DND-41 (cell line): ENCODE data around the gene CNR1.

Source experiments
- ATAC-seq: fragments of 200-7000 bp; cut with Tn5 transposase; 3 replicates; pipeline ENCODE4 v1.9.1; 2021; ENCODE audit warnings: low read depth; ENCODE audit not compliant: insufficient read depth
- DNase-seq: peaks from one replicate; pipeline ENCODE4 v3.0.0-alpha.2; 2020
- H2AFZ ChIP-seq: 2 replicates; pipeline ENCODE4 v1.6.0; 2012; ENCODE audit warnings: low read depth, low read length
- H3K27ac ChIP-seq: 2 replicates; pipeline ENCODE4 v1.5.1; 2012; ENCODE audit warnings: low read length, inconsistent platforms
- H3K27me3 ChIP-seq: fragments of 200-600 bp; sonication (generic); 2 replicates; pipeline ENCODE4 v1.6.0; 2012; ENCODE audit warnings: low read length, mild to moderate bottlenecking, inconsistent platforms; ENCODE audit not compliant: insufficient read depth, poor library complexity
- H3K36me3 ChIP-seq: 2 replicates; pipeline ENCODE4 v1.5.1; 2012; ENCODE audit warnings: low read length, inconsistent platforms; ENCODE audit not compliant: insufficient read depth
- H3K4me1 ChIP-seq: 2 replicates; pipeline ENCODE4 v1.5.1; 2012; ENCODE audit warnings: mild to moderate bottlenecking, low read length; ENCODE audit not compliant: insufficient read depth
- H3K4me2 ChIP-seq: 2 replicates; pipeline ENCODE4 v1.6.0; 2012; ENCODE audit warnings: mild to moderate bottlenecking, moderate library complexity, low read length, inconsistent platforms; ENCODE audit not compliant: insufficient read depth
- H3K4me3 ChIP-seq, 2 experiments: fragments of 200-600 bp in 1 of 2; shearing (Covaris generic) in 1 of 2; 2 replicates each; pipeline ENCODE4 v1.5.1; 2012 to 2016; ENCODE audit warnings: inconsistent platforms in 2 of 2, low read length in 2 of 2, mild to moderate bottlenecking in 2 of 2, low read depth in 1 of 2, moderate library complexity in 1 of 2
- H3K79me2 ChIP-seq: 2 replicates; pipeline ENCODE4 v1.6.0; 2012; ENCODE audit warnings: low read length, inconsistent platforms; ENCODE audit not compliant: insufficient read depth
- H3K9ac ChIP-seq: 2 replicates; pipeline ENCODE4 v1.6.0; 2012; ENCODE audit warnings: low read depth, mild to moderate bottlenecking, inconsistent platforms, low read length, moderate library complexity
- H3K9me3 ChIP-seq: 2 replicates; pipeline ENCODE4 v1.5.1; 2012; ENCODE audit warnings: low read length, moderate library complexity, mild to moderate bottlenecking, inconsistent platforms; ENCODE audit not compliant: insufficient read depth, severe bottlenecking
- H4K20me1 ChIP-seq: 2 replicates; pipeline ENCODE4 v1.6.0; 2012; ENCODE audit warnings: low read length; ENCODE audit not compliant: insufficient read depth
- CTCF ChIP-seq: IDR thresholded peaks from 2 replicates; pipeline ENCODE4 v1.5.1; 2012; ENCODE audit warnings: borderline replicate concordance, low read length, moderate library complexity, mild to moderate bottlenecking; ENCODE audit not compliant: poor library complexity, severe bottlenecking; ENCODE audit errors: extremely low read depth
- EZH2 ChIP-seq: IDR thresholded peaks from 3 replicates; pipeline ENCODE4 v1.6.1; 2012; ENCODE audit warnings: borderline replicate concordance, low read depth, mild to moderate bottlenecking, moderate library complexity, low read length, inconsistent platforms; ENCODE audit not compliant: severe bottlenecking

CNR1 gene

GRCh38 chr6:88184921-88185320 is 18.8 kb upstream of the CNR1 start:
- DNase-seq = no peak
- no peaks in the 10 kb centered on the region for H3K27me3 ChIP-seq
- no peak overlapping the region for H3K4me3 ChIP-seq
- no peak for TF ChIP-seq CTCF
- TF ChIP-seq EZH2 = no peak
- no peaks in the 10 kb centered on the region for H4K20me1 ChIP-seq
- no peak overlapping the region for H2AFZ ChIP-seq
- no peak overlapping the region for H3K9ac ChIP-seq
- H3K4me1 ChIP-seq = no peaks in the 10 kb centered on the region
- ATAC-seq = no peak
- H3K36me3 ChIP-seq = no peaks in the 10 kb centered on the region
- H3K79me2 ChIP-seq = no peaks in the 10 kb centered on the region
- no peak overlapping the region for H3K4me2 ChIP-seq
- no peaks in the 10 kb centered on the region for H3K9me3 ChIP-seq
- no peak overlapping the region for H3K27ac ChIP-seq

GRCh38 chr6:88183471-88183870 is 17.3 kb upstream of the CNR1 start:
- no peaks in the 10 kb centered on the region for H3K27me3 ChIP-seq
- no peak for TF ChIP-seq CTCF
- no peak for TF ChIP-seq EZH2
- no peaks in the 10 kb centered on the region for H3K79me2 ChIP-seq
- no peaks in the 10 kb centered on the region for H3K9me3 ChIP-seq
- no peak overlapping the region for H3K4me2 ChIP-seq
- no peak overlapping the region for H3K27ac ChIP-seq
- no peak overlapping the region for H3K9ac ChIP-seq
- H3K4me1 ChIP-seq = no peaks in the 10 kb centered on the region
- no peaks in the 10 kb centered on the region for H4K20me1 ChIP-seq
- H3K36me3 ChIP-seq = no peaks in the 10 kb centered on the region
- DNase-seq = no peak
- no peak overlapping the region for H3K4me3 ChIP-seq
- ATAC-seq = no peak
- no peak overlapping the region for H2AFZ ChIP-seq

- Histone ChIP-seq H4K20me1 (no peaks in the 10 kb centered on the region), H3K79me2 (no peaks in the 10 kb centered on the region), H3K9ac (no peak overlapping the region), H3K4me3 (no peak overlapping the region), H3K27me3 (no peaks in the 10 kb centered on the region), H3K27ac (no peak overlapping the region), H3K4me1 (no peaks in the 10 kb centered on the region), H2AFZ (no peak overlapping the region), H3K9me3 (no peaks in the 10 kb centered on the region), H3K4me2 (no peak overlapping the region), H3K36me3 (no peaks in the 10 kb centered on the region)
- ATAC-seq (no peak), DNase-seq (no peak)
- TF ChIP-seq EZH2 (no peak), CTCF (no peak)
Measured at GRCh38 chr6:88179692-88180091, 13.5 kb upstream of the CNR1 start.

GRCh38 chr6:88177961-88178464 is 11.9 kb upstream of the CNR1 start:
- H3K4me1 ChIP-seq = no peaks in the 10 kb centered on the region
- H3K9ac ChIP-seq = no peak overlapping the region
- H3K27ac ChIP-seq = no peak overlapping the region
- TF ChIP-seq EZH2 (no peak), CTCF (no peak)
- no peak overlapping the region for H2AFZ ChIP-seq
- no peaks in the 10 kb centered on the region for H3K27me3 ChIP-seq
- H3K4me3 ChIP-seq = no peak overlapping the region
- H3K36me3 ChIP-seq = no peaks in the 10 kb centered on the region
- no peak overlapping the region for H3K4me2 ChIP-seq
- H3K9me3 ChIP-seq = no peaks in the 10 kb centered on the region
- no peaks in the 10 kb centered on the region for H3K79me2 ChIP-seq
- ATAC-seq (no peak), DNase-seq (no peak)
- no peaks in the 10 kb centered on the region for H4K20me1 ChIP-seq
